Dermis microvascular lymphatic vessel endothelial cell (primary cell): ENCODE data around the gene TTLL4. TPM values are rescaled to one million over a fixed set of nuclear protein-coding genes. Genes with fewer than 3 reads are reported as not detected.

Source experiments
- DNase-seq, 2 donors: peaks; one replicate each; pipeline versions ENCODE4 v3.0.0 to v3.0.0-alpha.2; 2010; ENCODE audit warnings: low read depth in 2 of 2
- total RNA-seq: library from RNA; depleted of rRNA; stranded (reverse); fragments of >200 nt; gene quantifications from 2 replicates; pipeline ENCODE4 v1.2.1, GENCODE V29; 2014

The TTLL4 gene, protein sequence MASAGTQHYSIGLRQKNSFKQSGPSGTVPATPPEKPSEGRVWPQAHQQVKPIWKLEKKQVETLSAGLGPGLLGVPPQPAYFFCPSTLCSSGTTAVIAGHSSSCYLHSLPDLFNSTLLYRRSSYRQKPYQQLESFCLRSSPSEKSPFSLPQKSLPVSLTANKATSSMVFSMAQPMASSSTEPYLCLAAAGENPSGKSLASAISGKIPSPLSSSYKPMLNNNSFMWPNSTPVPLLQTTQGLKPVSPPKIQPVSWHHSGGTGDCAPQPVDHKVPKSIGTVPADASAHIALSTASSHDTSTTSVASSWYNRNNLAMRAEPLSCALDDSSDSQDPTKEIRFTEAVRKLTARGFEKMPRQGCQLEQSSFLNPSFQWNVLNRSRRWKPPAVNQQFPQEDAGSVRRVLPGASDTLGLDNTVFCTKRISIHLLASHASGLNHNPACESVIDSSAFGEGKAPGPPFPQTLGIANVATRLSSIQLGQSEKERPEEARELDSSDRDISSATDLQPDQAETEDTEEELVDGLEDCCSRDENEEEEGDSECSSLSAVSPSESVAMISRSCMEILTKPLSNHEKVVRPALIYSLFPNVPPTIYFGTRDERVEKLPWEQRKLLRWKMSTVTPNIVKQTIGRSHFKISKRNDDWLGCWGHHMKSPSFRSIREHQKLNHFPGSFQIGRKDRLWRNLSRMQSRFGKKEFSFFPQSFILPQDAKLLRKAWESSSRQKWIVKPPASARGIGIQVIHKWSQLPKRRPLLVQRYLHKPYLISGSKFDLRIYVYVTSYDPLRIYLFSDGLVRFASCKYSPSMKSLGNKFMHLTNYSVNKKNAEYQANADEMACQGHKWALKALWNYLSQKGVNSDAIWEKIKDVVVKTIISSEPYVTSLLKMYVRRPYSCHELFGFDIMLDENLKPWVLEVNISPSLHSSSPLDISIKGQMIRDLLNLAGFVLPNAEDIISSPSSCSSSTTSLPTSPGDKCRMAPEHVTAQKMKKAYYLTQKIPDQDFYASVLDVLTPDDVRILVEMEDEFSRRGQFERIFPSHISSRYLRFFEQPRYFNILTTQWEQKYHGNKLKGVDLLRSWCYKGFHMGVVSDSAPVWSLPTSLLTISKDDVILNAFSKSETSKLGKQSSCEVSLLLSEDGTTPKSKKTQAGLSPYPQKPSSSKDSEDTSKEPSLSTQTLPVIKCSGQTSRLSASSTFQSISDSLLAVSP
- 5.4 and 7.3 TPM in 2 replicates for total RNA-seq

DNA sequence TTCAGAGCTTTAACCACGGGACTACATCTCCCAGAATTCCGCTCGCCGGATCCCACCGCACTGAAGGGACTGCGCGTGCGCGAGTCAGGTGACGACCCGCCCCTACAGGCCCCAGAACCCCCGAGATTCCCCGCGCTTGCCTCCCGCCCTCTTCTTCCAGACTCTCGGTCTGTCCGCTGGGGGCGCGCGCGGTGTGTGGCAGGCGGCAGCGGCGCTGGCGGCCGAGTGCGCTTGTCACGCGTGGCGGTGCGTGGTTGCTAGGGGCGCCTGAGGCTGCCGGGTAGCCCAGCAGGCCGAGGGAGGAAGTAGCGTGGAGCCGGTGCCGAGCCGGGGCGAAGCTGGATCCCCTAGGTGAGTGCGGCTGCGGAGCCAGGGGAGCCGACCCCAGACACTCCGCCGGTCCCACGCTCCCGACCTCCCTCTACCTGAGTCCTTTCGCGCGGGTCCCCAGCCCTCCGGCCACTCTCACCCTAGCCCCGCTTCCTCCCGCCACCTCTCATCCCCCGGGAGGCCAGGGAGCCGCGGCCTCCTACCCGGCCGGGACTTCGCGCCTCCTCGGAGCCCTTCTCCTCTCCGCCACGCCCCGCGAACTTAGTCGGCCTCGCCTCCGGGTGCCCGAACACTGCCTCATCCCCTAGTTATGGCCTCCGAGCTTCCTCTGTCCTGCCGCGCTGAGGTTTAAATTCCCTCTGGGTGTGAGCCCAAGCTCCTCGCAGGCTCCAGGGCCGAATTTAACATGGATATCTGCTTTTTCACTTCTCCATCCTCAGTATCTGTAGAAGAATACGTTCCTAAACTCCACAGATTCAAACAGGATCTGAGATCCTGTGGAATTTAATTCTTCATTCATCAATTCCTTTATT is at the start of gene TTLL4:
TTLL4 (plus strand) TSS at position 149 of the 863 bp plus-strand sequence. CDS start 26,842 bp downstream, outside the sequence.
- peak; percentile 87 to 96 for DNase-seq

DNA sequence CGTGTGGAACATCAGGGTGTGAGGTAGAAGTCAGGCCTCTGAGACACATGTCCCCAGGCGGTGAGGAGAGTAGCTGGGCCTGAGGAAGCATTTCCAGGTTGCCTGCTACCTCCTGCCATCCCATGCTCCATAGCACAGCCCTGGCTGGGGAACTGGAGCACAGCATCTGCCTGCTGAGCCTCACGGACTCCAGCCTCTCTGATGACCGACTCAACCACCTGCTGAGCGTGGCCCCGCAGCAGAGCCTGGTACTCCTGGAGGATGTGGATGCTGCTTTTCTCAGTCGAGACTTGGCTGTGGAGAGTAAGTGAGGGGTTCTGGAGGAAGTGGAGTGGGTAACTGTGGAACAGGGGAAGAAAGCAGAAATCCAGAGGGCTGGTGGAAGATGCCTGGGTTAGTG is 48.3 kb upstream of the TTLL4 start:
- no peak for DNase-seq

DNA sequence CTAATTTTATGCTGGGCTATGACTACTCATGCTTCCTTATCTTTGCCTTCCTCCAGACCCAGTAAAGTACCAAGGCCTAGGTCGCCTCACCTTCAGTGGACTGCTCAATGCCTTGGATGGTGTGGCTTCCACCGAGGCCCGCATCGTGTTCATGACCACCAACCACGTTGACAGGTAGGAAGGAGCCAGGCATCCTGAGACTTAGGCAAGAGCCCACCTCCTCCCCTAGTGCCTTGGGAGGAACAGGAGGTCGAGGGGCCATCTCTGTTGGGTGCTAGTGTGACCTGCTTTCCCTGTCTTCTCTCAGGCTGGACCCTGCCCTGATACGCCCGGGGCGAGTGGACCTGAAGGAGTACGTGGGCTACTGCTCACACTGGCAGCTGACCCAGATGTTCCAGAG is 47.8 kb upstream of the TTLL4 start:
- no peak for DNase-seq

DNA sequence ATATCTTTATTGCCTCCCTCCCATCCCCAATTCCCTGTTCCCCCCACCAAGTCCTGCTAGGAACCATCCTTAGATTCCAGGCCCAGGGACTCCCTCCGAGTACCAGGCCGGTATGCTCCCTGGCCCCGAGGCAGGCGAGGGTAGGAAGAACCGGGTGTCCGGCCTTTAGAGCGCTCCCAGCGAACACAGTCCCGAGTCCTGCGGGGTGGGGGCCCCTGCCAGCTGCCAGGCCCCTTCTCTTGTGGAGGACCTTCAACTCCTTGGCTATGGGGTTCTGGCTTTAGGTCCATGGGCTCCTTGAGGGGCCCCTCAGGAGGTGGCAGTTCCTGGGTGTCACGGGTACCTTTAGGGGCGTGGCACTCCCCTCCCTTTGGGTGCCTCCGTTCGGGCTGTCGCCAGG is 46.7 kb upstream of the TTLL4 start:
- DNase-seq, result no peak

DNA sequence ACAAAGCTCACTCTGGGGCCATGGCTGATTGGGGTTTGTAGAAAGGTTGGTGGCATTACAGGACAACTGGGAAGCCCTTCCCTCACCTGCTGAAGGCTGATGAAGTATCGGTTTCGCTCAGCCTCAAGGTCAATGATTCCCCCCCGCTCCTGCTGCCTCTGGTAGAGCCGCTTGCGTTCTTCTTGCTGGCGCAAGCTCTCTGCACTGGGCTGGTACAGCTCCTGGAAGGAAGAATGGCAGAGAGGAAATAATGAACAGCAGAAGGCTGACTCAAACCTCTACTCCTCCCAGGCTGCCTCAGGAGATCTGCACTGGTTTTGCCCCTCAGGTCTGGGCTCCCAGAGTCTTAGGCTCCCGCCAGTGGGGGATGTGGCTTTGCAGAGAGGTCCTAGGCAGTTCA is 46.0 kb upstream of the TTLL4 start:
- DNase-seq, result no peak

DNA sequence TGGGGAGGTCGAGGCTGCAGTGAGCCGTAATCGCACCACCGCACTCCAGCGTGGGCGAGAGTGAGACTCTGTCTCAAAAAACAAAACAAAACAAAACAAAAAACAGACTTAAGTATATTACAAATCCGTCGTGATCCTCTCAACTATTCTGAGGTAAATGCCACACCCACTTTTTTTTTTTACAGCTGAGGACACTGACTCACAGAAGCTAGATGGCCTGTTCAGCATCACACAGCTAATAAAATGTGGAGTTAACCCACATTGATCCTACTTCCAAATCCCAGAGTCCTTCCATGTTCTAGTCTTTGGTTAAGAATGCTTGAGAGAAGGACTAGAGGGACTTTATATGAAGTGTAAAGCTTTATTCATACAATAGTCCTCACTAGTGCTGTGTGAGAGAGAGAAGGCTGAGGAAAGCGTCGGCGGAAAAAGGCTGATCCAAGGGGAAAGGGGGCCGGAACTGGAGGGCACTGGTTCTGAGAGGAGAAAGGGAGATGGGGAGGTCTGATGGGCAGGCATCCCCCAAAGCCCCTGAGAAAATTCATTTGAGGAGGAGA is 39.5 kb upstream of the TTLL4 start:
- DNase-seq, result peak in 1 of 2 donors; percentile 13

DNA sequence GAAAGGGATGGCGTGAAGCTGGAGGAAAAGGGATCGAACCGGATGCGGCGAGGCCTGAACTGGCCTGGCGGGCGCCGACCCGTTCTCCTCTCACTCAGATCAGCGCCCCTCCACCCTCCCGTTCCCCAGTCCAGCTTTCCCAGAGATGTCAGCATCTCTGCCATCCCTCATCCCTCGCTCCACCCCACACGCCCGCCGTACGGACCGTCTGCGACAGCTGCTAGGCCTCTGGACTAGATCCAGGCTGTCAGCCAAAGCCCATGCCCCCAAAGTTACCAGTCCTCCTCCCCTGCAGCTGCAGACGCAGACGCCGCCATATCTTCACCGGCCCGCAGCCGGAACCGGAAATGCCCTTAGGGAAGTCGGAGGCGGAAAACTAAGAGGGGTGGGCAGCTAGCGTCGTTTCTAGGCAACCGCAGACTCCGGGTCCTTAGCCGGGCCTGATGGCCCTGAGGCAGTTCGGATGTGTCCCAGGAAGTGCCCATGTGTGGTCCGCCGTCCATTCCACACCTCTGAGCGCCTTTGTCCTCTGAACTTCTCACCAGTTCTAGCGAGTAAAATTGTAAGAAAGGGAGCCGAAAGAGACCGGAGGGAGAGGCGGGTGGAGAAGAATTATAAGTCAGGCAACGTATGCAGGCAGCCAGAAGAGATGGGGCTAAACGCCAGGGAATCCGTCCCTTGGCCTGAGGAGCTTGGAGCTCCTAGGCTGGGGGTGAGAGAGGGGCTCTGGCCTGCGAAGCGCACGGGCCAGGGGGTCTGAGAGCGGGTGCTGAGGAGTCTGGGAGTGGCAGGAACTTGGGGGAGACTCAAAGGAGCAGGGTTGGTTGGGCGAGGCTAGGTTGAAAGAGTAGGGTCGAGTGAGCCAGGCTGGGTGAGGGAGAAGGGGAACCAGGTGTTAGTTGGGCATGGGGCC is 38.7 kb upstream of the TTLL4 start, which contains the start of the genes RNF25 and STK36:
RNF25 (minus strand) TSS at position 349 of the 913 bp plus-strand sequence; CDS start at position 317, 32 bp downstream.
STK36 (plus strand) TSS at position 433 of the 913 bp plus-strand sequence. CDS start 744 bp downstream, outside the sequence.
- DNase-seq, result peak; percentile 50 to 76

DNA sequence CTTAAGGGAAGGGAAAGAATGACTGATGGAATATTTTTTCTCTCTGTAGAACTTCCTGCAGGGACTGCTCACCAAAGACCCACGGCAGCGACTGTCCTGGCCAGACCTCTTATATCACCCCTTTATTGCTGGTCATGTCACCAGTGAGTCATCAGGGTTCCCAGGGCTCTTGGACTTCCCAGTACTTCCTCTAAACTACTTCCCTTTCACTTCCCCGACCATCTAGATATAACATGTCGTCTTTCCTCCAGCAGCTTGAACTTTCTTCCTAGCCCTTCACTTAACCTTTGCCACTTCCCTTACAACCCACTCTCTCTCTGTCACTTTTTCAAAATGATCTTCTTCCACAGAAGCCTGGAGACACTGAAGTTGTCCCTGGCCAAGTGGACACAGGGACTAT is 31.5 kb upstream of the TTLL4 start:
- DNase-seq, result peak in 1 of 2 donors; percentile 21

DNA sequence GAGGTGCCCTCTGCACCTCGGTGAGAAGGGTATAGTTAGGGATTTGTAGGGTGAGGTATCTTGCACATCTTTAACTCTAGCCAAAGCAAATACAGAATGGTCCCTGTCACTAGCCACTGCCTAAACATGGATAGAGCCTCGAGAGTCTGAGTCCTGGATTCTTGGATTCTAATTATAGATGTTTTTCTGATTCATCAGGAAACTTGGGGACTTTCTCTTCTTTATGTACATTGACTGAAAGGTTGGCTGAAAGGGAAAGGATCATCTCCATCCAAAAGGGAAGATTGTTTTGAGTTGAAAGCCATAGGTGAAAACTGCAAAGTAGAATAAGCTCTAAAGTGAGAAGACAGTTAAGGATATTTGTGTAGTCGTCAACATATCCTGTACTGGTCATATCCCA is 30.6 kb upstream of the TTLL4 start:
- DNase-seq, result no peak

DNA sequence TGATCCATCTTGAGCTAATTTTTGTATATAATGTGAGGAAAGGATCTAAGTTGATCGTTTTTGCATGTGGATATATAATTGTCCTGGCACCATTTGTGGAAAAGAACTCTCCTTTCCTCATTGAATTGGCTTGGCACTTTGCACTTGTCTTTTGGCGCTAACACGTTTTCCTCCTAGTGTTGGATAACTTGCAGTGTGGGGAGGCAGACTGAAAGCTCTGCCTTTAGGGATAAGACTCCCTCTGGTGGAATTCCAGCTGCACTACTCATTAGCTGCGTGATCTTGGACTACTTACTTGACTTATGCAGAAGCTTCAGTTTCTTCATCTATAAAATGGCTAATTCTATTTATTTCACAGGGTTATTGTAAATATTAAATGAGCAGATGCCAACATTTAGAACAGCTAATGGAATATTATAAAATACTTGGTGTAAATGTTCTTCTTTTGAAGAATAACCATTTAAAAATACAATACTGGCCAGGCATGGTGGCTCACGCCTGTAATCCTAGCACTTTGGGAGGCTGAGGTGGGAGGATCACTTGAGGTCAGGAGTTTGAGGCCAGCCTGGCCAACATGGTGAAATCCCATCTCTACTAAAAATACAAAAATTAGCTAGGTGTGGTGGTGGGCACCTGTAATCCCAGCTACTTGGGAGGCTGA is 23.1 kb upstream of the TTLL4 start:
- DNase-seq, result peak; percentile 51 to 83

DNA sequence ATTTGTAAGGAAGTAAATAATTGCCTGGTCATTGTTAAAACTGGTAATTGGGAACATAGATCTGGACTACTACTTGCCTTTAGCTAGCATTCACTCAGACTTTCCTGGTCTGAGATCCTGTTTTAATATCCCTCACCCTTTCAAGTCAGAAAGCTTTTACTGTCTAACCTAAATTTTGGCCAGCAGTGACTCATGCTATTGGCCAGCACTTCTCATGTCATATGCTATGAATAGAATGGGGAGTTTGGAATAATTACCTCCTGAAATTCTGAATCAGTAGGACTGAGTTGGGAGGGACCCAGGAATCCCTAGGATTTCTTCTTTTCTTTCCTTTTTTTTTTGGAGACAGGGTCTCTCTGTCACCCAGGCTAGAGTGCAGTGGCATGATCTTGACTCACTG is 19.4 kb upstream of the TTLL4 start:
- no peak for DNase-seq

DNA sequence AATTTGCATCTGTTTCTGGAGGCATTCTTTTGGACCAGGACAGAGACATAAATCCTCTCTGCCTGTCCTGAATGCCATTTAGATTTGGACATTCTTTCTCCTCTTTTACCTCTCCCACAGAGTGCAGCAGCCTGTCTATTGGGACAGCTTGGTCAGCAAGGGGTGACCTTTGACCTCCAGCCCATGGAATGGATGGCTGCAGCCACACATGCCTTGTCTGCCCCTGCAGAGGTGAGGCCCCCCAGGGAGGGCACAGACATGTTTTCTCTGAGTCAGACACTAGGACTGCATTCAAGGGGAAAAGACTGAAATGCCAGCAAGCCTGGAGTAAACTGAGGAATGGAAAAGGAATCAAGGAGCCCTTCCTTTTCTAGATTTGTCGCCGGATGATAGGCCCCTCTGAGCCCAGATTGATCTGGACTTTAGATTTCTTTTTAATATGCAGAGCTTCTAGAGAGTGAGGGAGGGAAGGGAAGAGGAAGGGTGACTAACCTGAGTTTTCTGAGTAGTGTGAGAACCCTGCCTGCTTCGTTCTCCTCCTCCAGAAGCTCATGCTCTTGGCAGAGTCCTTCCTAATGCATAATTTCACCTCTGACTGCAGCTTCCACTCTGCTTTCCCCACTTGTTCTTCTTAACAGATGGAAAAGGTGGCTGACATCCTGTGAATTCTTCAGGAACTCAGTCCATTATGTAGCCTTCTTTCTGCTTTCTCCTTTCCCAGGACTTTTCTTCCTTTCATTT is 16.1 kb upstream of the TTLL4 start:
- peak in 1 of 2 donors; percentile 13 for DNase-seq

DNA sequence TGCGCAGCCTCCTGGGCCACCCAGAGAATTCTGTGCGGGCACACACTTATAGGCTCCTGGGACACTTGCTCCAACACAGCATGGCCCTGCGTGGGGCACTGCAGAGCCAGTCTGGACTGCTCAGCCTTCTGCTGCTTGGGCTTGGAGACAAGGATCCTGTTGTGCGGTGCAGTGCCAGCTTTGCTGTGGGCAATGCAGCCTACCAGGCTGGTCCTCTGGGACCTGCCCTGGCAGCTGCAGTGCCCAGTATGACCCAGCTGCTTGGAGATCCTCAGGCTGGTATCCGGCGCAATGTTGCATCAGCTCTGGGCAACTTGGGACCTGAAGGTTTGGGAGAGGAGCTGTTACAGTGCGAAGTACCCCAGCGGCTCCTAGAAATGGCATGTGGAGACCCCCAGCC is 11.8 kb upstream of the TTLL4 start:
- DNase-seq, result no peak

DNA sequence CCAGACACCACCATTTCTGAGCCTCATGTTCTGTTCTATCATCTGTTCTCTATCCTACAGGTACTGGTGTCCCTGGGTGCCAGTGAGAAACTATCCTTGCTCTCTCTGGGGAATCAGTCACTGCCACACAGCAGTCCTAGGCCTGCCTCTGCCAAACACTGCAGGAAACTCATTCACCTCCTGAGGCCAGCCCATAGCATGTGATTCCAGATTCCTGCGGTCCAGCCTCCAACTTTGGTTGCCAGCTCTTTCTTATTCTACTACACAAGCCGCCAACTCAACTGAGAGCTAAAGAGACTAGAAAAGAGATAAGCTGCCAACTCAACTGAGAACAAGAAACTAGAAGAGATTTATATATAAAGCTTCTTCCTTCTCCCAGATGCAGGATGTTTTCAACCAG is 8.8 kb upstream of the TTLL4 start:
- no peak for DNase-seq

DNA sequence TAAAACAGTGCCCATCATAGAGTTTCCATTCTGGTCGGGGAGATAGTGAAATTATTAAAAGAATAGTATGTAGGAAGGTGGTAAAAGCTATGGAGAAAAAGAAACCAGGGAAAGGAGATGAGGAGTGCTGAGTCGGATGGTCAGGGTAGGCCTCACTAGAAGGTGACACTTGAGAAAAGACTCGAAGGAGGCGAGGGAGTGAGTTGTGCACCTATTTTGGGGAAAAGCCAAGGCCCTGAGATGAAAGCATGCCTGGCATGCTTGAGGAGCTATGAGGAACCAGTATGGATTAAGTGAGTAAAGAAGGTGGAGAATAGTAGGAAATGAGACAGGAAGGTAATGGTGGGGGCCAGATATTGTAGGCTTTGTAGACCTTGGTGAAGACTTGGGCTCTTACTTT is 7.3 kb upstream of the TTLL4 start:
- no peak for DNase-seq

DNA sequence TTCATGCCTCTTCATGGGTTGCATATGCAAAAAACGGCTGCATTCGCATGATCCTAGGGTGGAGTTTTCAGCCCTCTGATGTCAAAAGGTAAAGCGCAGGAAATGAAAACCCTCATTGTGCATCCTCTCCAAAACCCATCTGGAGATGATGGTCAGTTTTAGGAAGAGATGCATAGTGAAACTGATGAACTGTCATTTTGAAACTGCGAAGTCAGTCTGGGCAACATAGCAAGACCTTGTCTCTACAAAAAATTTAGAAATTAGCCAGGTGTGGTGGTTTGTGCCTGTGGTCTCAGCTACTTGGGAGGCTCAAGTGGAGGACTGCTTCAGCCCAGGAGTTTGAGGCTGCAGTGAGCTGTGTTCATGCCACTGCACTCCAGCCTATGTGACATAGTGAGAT is 2.5 kb upstream of the TTLL4 start:
- no peak for DNase-seq

DNA sequence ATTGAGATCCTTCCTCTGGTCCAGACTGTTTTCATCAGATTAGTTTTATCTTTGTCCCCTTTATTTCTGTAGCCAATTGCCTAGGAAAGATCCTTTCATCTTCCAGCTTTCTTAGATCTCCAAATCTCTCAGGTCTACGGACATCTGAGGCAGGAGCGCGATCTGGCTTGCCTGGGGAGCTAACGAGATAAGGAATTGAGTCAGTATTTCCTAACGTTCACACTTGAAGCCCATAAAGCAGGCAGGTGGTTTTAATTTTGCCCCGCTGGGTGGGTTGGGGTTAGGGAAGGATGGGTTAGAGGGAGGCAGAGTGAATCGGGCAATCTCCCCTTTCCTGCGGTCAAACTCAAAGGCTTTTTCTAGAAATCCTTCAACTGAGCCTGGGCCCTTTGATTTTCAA is 727 bp upstream of the TTLL4 start:
- DNase-seq, result no peak

DNA sequence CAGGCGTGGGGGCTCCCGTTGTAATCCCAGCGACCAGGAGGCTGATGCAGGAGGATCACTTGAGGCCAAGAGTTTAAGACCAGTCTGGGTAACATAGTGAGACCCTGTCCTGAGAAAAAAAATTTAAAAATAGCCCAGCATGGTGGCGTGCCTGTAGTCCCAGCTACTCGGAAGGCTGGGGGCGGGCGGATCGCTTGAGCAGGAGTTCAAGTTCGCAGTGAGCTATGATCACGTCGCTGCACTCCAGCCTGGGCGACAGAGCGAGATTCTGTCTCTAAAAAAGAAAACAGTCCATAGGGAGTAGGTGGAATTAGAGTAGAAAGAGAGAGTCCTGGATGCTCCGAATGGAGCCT is 325 bp upstream of the TTLL4 start:
- no peak for DNase-seq
